Vagina (tissue), 2 donors: ENCODE data around the gene MUC4. TPM values are rescaled to one million over a fixed set of nuclear protein-coding genes. Genes with fewer than 3 reads are reported as not detected.

ENCODE experiments used
- DNase-seq, 2 donors: peaks; one replicate each; pipeline ENCODE4 v3.0.0-alpha.2; 2017; ENCODE audit errors: extremely low spot score in 2 of 2
- H3K27ac ChIP-seq: fragments of 200-600 bp; sonication (generic); one replicate; pipeline ENCODE4 v1.5.1; 2019
- H3K27me3 ChIP-seq: fragments of 200-600 bp; sonication (generic); one replicate; pipeline ENCODE4 v1.5.1; 2019
- H3K36me3 ChIP-seq, 2 donors: fragments of 200-600 bp; sonication (generic); one replicate each; pipeline ENCODE4 v1.5.1; 2017 to 2019
- H3K4me1 ChIP-seq: fragments of 200-600 bp; sonication (generic); one replicate; pipeline ENCODE4 v1.5.1; 2019
- H3K4me3 ChIP-seq, 2 donors: fragments of 200-600 bp; sonication (generic); 1 replicate in 1 of 2; 2 replicates in 1 of 2; pipeline ENCODE4 v1.5.1; 2016 to 2019
- H3K9me3 ChIP-seq: fragments of 200-600 bp; sonication (generic); one replicate; pipeline ENCODE4 v1.5.1; 2019
- POLR2A ChIP-seq, 2 donors: fragments of 450-650 bp; IDR thresholded peaks; one replicate each; pipeline ENCODE4 v1.6.1; 2017; ENCODE audit warnings: antibody characterized with exemption in 2 of 2, mild to moderate bottlenecking in 2 of 2, moderate library complexity in 2 of 2
- POLR2AphosphoS5 ChIP-seq, 2 donors: sonication (generic); formaldehyde crosslinking; IDR thresholded peaks; one replicate each; pipeline ENCODE4 v1.9.0; 2017; ENCODE audit warnings: antibody characterized with exemption in 2 of 2, mild to moderate bottlenecking in 2 of 2, low read depth in 1 of 2; ENCODE audit not compliant: insufficient read depth in 1 of 2
- intact Hi-C: fragments of 100-400 bp; cut with DNase I; formaldehyde crosslinking; loops from one replicate; pipeline ENCODE4 v1.15.1; 2023
- total RNA-seq: library from RNA; depleted of rRNA; stranded (reverse); fragments of >200 nt; gene quantifications from one replicate; pipeline ENCODE4 v1.2.3, GENCODE V29; 2016
- TF ChIP-seq, protein P1 (sequence below), 3 experiments: fragments of 450-650 bp in 2 of 3; fragments of 200-600 bp in 1 of 3; sonication (generic) in 1 of 3; IDR thresholded peaks; one replicate each; pipeline ENCODE4 v1.5.1; 2017 to 2019; ENCODE audit warnings: antibody characterized with exemption in 3 of 3, mild to moderate bottlenecking in 2 of 3, moderate library complexity in 2 of 3

Gene MUC4, protein sequence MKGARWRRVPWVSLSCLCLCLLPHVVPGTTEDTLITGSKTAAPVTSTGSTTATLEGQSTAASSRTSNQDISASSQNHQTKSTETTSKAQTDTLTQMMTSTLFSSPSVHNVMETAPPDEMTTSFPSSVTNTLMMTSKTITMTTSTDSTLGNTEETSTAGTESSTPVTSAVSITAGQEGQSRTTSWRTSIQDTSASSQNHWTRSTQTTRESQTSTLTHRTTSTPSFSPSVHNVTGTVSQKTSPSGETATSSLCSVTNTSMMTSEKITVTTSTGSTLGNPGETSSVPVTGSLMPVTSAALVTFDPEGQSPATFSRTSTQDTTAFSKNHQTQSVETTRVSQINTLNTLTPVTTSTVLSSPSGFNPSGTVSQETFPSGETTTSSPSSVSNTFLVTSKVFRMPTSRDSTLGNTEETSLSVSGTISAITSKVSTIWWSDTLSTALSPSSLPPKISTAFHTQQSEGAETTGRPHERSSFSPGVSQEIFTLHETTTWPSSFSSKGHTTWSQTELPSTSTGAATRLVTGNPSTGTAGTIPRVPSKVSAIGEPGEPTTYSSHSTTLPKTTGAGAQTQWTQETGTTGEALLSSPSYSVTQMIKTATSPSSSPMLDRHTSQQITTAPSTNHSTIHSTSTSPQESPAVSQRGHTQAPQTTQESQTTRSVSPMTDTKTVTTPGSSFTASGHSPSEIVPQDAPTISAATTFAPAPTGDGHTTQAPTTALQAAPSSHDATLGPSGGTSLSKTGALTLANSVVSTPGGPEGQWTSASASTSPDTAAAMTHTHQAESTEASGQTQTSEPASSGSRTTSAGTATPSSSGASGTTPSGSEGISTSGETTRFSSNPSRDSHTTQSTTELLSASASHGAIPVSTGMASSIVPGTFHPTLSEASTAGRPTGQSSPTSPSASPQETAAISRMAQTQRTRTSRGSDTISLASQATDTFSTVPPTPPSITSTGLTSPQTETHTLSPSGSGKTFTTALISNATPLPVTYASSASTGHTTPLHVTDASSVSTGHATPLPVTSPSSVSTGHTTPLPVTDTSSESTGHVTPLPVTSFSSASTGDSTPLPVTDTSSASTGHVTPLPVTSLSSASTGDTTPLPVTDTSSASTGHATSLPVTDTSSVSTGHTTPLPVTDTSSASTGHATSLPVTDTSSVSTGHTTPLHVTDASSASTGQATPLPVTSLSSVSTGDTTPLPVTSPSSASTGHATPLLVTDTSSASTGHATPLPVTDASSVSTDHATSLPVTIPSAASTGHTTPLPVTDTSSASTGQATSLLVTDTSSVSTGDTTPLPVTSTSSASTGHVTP (N-terminal part only)
- 36.1 TPM for total RNA-seq

DNA sequence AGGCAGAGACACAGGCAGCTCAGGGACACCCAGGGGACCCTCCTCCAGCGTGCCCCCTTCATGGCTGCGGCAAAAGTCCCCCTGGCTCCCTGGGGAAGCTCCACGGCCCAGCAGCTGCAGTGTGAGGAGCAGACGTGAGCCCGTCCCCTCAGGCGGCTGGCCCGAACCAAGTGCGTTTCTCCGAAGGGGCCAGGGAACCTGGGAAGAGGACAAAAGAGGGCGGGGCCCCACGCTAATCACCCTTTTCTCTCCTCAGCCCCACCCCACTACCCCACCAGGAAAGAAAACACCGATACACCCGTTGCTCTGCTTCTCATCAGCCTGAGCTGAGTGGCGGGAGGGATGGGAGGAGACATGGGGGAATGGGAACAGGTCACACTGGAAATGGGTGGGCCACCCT, at the start of gene MUC4:
MUC4 (minus strand) TSS at position 174 of the 400 bp plus-strand sequence; CDS start at position 62, 112 bp downstream.
- intact Hi-C loops: no loop called here
- no peak for DNase-seq
- H3K4me3 ChIP-seq: no peak within 1 kb of the TSS
- H3K27me3 ChIP-seq: no peaks in the 10 kb centered on the region
- no peak within 1 kb of the TSS for H3K27ac ChIP-seq
- H3K9me3 ChIP-seq: no peaks in the 10 kb centered on the region
- no peaks in the 10 kb centered on the region for H3K36me3 ChIP-seq
- H3K4me1 ChIP-seq: no peaks in the 10 kb centered on the region
- TF ChIP-seq POLR2A (IDR thresholded peaks at IDR 0.05) (no peak), POLR2AphosphoS5 (IDR thresholded peaks at IDR 0.05; ENCODE audit: insufficient read depth in 1 of 2, low read depth in 1 of 2) (peak in 1 of 2 donors; percentile 12)

DNA sequence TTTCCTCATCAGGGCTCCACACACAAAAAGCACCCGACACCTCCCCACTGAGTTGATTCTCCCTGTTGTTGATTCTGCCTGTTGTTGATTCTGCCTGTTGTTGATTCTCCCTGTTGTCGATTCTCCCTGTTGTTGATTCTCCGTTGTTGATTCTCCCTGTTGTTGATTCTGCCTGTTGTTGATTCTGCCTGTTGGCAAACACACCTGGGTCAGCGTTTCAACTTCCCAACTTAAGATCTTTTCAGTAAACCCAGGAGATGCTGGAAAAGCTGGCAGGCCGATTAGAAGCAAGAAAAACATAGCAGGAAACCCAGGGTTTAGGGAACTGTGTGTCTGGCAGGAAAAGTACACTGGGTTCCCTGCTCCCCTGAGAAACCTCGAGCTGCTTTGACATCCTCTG, 48.7 kb upstream of the MUC4 start:
- TF ChIP-seq, protein P1, sequence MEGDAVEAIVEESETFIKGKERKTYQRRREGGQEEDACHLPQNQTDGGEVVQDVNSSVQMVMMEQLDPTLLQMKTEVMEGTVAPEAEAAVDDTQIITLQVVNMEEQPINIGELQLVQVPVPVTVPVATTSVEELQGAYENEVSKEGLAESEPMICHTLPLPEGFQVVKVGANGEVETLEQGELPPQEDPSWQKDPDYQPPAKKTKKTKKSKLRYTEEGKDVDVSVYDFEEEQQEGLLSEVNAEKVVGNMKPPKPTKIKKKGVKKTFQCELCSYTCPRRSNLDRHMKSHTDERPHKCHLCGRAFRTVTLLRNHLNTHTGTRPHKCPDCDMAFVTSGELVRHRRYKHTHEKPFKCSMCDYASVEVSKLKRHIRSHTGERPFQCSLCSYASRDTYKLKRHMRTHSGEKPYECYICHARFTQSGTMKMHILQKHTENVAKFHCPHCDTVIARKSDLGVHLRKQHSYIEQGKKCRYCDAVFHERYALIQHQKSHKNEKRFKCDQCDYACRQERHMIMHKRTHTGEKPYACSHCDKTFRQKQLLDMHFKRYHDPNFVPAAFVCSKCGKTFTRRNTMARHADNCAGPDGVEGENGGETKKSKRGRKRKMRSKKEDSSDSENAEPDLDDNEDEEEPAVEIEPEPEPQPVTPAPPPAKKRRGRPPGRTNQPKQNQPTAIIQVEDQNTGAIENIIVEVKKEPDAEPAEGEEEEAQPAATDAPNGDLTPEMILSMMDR (IDR thresholded peaks at IDR 0.05): no peak
- TF ChIP-seq POLR2AphosphoS5 (IDR thresholded peaks at IDR 0.05; ENCODE audit: insufficient read depth in 1 of 2, low read depth in 1 of 2) (no peak), POLR2A (IDR thresholded peaks at IDR 0.05) (no peak)
- peaks cover 22% of the 10 kb centered on the region for H3K4me1 ChIP-seq
- H3K27ac ChIP-seq: no peak overlapping the region
- intact Hi-C loops: loop anchor here (2.0 kb wide), 1 partner anchor 34 kb away; no protein-coding TSS in a partner anchor
- H3K36me3 ChIP-seq: no peaks in the 10 kb centered on the region
- no peaks in the 10 kb centered on the region for H3K27me3 ChIP-seq
- DNase-seq: no peak
- no peak overlapping the region for H3K4me3 ChIP-seq
- H3K9me3 ChIP-seq: no peaks in the 10 kb centered on the region

DNA sequence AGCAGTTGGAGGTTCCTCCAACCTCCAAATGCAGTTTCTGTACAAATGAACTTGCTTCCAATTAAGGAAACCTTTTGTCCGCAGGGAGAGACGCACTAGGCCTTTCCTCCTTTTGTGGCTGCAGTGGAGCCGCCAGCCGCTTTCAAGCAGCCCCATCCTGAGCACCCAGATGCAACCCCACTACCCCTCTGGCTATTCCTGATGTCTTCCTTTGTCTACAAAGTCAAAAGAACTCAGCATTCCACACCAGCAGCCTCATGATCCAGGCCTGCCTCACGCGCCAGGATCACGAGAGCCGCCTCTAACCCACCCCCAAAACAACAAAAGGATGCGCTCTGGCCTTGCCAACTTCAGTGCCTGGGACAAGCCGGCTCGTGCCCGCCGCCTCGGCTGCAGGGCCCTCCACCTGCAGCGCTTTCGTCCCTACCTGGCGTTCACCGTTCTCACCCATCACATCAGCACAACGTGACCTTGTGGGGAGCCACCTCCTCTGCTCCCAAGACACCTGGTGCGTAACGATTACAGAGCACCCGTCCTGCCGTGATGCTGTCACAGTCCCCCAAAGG, 48.2 kb upstream of the MUC4 start:
- Histone ChIP-seq H3K4me3 (no peak overlapping the region), H3K9me3 (no peaks in the 10 kb centered on the region), H3K36me3 (no peaks in the 10 kb centered on the region), H3K27me3 (no peaks in the 10 kb centered on the region), H3K27ac (no peak overlapping the region), H3K4me1 (peaks cover 22% of the 10 kb centered on the region)
- no peak for TF ChIP-seq POLR2AphosphoS5 (IDR thresholded peaks at IDR 0.05; ENCODE audit: insufficient read depth in 1 of 2, low read depth in 1 of 2)
- TF ChIP-seq, protein P1 (IDR thresholded peaks at IDR 0.05): no peak
- no peak for TF ChIP-seq POLR2A (IDR thresholded peaks at IDR 0.05)
- intact Hi-C loops: loop anchor here (2.0 kb wide), 1 partner anchor 35 kb away; no protein-coding TSS in a partner anchor
- no peak for DNase-seq

DNA sequence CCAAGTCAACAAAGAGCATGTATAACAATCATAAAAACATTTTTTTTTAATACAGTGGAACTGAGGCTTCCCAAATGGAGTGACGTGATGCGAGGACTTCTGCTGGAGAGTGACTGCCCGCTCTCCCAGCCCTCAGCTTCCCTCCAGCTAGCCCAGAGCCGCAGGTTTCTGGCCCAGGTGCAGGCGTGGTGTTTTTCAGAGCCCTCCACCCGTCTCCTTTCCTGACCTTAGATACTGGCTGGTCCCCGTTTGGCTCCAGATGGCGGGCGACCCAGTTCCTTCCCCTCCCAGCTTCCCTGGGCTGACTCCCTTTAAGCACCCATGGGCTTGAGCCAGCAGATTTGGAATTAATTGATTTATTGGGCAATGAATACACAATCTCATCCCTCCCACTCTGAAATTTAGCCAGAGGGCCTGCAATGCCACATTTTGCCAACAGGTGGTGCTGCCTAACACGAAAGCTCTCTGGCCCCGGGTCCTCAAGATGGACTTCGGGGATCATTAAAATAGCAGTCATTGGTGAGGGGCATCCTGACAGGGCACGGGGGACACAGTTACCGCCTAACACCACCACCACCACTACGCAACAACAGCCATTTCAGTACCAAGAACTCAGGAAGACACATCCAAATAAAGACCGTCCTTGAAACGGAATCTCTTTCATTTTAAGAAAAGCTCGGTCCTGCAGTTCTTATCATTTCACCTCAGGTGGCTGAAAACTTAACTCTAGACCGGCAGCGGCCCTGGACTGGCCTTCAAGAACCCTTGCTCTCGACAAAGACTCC, 47.5 kb upstream of the MUC4 start:
- TF ChIP-seq POLR2AphosphoS5 (IDR thresholded peaks at IDR 0.05; ENCODE audit: insufficient read depth in 1 of 2, low read depth in 1 of 2) (peak in 1 of 2 donors; percentile 35), POLR2A (IDR thresholded peaks at IDR 0.05) (no peak)
- TF ChIP-seq, protein P1 (IDR thresholded peaks at IDR 0.05): peak; percentile 84 to 95 (median 90)

More for the DNA sequence above, 47.5 kb upstream of the MUC4 start:
- no peak for DNase-seq
- Histone ChIP-seq H3K4me3 (no peak overlapping the region), H3K9me3 (no peaks in the 10 kb centered on the region), H3K27ac (no peak overlapping the region), H3K27me3 (no peaks in the 10 kb centered on the region), H3K4me1 (peaks cover 22% of the 10 kb centered on the region), H3K36me3 (no peaks in the 10 kb centered on the region)
- intact Hi-C loops: no loop called here
